H1 (cell line): ENCODE results near the gene NFYA.

Experiments
- CTCF ChIP-seq, 3 experiments: IDR thresholded peaks; 1 replicate in 2 of 3; 2 replicates in 1 of 3; pipeline versions ENCODE4 v1.5.1 to v1.6.1; 2011; ENCODE audit warnings: low read length in 3 of 3, mild to moderate bottlenecking in 3 of 3, inconsistent platforms in 2 of 3, low read depth in 1 of 3, moderate library complexity in 1 of 3; ENCODE audit not compliant: insufficient read depth in 1 of 3; ENCODE audit errors: control extremely low read depth in 1 of 3
- E2F6 ChIP-seq: IDR thresholded peaks from 2 replicates; pipeline ENCODE4 v1.6.1; 2012; ENCODE audit warnings: inconsistent platforms
- EZH2 ChIP-seq: fragments of 200-600 bp; sonication (generic); IDR thresholded peaks from 2 replicates; pipeline ENCODE4 v1.7.1; 2012; ENCODE audit warnings: low read depth, mild to moderate bottlenecking, moderate library complexity, low read length, inconsistent platforms; ENCODE audit not compliant: severe bottlenecking
- GABPA ChIP-seq: IDR thresholded peaks from 2 replicates; pipeline ENCODE4 v1.6.1; 2011; ENCODE audit warnings: mild to moderate bottlenecking, low read length, moderate library complexity, borderline replicate concordance; ENCODE audit not compliant: insufficient read depth
- POLR2AphosphoS5 ChIP-seq: IDR thresholded peaks from 2 replicates; pipeline ENCODE4 v1.6.1; 2011; ENCODE audit warnings: low read depth, low read length
- SP1 ChIP-seq: IDR thresholded peaks from 2 replicates; pipeline ENCODE4 v1.6.1; 2011; ENCODE audit warnings: low read depth, low read length
- TCF12 ChIP-seq: IDR thresholded peaks from 2 replicates; pipeline ENCODE4 v1.6.1; 2011; ENCODE audit warnings: low read depth, mild to moderate bottlenecking, low read length
- ZNF274 ChIP-seq: IDR thresholded peaks from 2 replicates; pipeline ENCODE4 v1.7.0; 2012; ENCODE audit warnings: low read length, borderline replicate concordance; ENCODE audit errors: extremely low read depth

- TF ChIP-seq EZH2 (no peak), CTCF (IDR thresholded peaks at IDR 0.05; ENCODE audit: control extremely low read depth in 1 of 3, insufficient read depth in 1 of 3, low read depth in 1 of 3, low read length in 3 of 3) (no peak), POLR2AphosphoS5 (no peak), ZNF274 (no peak), SP1 (no peak), E2F6 (no peak), GABPA (no peak), TCF12 (no peak)
Measured at GRCh38 chr6:41077536-41077935, 4.8 kb downstream of the NFYA start.
